Parathyroid adenoma (tissue), 2 donors: ENCODE measurements around the gene ERBB2.

Source experiments
- H2AFZ ChIP-seq: fragments of 300-600 bp; sonication (generic); one replicate; pipeline ENCODE4 v1.7.0; 2017; ENCODE audit warnings: antibody characterized with exemption, mild to moderate bottlenecking
- H3K27ac ChIP-seq: fragments of 300-600 bp; sonication (generic); one replicate; pipeline ENCODE4 v1.7.0; 2017
- H3K27me3 ChIP-seq: fragments of 300-600 bp; sonication (generic); one replicate; pipeline ENCODE4 v1.7.0; 2017; ENCODE audit warnings: low read length; ENCODE audit not compliant: control insufficient read depth, insufficient read depth
- H3K36me3 ChIP-seq: fragments of 300-600 bp; sonication (generic); one replicate; pipeline ENCODE4 v1.7.0; 2017; ENCODE audit warnings: low read length; ENCODE audit not compliant: control insufficient read depth, insufficient read depth
- H3K4me1 ChIP-seq: fragments of 300-600 bp; sonication (generic); one replicate; pipeline ENCODE4 v1.7.0; 2017; ENCODE audit warnings: control low read depth
- H3K4me2 ChIP-seq: fragments of 300-600 bp; sonication (generic); one replicate; pipeline ENCODE4 v1.7.0; 2017; ENCODE audit warnings: low read length
- H3K4me3 ChIP-seq: fragments of 300-600 bp; sonication (generic); one replicate; pipeline ENCODE4 v1.7.0; 2017; ENCODE audit warnings: low read depth, low read length
- H3K79me2 ChIP-seq: fragments of 300-600 bp; sonication (generic); one replicate; pipeline ENCODE4 v1.7.0; 2017; ENCODE audit warnings: control low read depth
- H3K9ac ChIP-seq: fragments of 300-600 bp; sonication (generic); one replicate; pipeline ENCODE4 v1.7.0; 2017; ENCODE audit warnings: mild to moderate bottlenecking
- H3K9me3 ChIP-seq: fragments of 300-600 bp; sonication (generic); one replicate; pipeline ENCODE4 v1.7.0; 2017; ENCODE audit warnings: low read length; ENCODE audit not compliant: control insufficient read depth
- TF ChIP-seq, protein P1 (sequence below): fragments of 300-600 bp; sonication (generic); IDR thresholded peaks from one replicate; pipeline ENCODE4 v1.7.0; 2017; ENCODE audit warnings: antibody characterized with exemption, mild to moderate bottlenecking
- donor health status: primary hyperparathyroidism.

ERBB2 gene

DNA sequence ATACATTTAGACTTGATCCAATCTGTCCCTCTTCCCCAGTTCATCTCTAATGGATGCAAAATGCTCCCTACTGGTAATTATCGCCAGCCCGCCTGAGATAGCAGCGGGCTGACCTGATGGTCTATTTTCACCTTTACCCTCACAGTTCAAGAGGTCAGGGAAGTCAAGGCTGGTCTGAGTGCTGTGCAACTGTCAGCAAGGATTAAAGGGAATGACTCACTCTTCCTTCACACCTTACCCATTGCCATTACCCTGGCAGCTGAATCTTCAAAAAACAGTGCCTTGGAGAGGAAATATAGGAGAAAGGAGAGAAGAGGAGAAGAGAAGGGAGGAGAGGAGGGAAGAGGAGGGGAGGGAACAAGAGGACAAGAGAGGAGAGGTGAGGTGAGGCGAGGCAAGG is 74.2 kb downstream of the ERBB2 start:
- TF ChIP-seq, protein P1, sequence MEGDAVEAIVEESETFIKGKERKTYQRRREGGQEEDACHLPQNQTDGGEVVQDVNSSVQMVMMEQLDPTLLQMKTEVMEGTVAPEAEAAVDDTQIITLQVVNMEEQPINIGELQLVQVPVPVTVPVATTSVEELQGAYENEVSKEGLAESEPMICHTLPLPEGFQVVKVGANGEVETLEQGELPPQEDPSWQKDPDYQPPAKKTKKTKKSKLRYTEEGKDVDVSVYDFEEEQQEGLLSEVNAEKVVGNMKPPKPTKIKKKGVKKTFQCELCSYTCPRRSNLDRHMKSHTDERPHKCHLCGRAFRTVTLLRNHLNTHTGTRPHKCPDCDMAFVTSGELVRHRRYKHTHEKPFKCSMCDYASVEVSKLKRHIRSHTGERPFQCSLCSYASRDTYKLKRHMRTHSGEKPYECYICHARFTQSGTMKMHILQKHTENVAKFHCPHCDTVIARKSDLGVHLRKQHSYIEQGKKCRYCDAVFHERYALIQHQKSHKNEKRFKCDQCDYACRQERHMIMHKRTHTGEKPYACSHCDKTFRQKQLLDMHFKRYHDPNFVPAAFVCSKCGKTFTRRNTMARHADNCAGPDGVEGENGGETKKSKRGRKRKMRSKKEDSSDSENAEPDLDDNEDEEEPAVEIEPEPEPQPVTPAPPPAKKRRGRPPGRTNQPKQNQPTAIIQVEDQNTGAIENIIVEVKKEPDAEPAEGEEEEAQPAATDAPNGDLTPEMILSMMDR: no peak
- Histone ChIP-seq H3K27me3 (no peaks in the 10 kb centered on the region), H3K27ac (no peak overlapping the region)

DNA sequence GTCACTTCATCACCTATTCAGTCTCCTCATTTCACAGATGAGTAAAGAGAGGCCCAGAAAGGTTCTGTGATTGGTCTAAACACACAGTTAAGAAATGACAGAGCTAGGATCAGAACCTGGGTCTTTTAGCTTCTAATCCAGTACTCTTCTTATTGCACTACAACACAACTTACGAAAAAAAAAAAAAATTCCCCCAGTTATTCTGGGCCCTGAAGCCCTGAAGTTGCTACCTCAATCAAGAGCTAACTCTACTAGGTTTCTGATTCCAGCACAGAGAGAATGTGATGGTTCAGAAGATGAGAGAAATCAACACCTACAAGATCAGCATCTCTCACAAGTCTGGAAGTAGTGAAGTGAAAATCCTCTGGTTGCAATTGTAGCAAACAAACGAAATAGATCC is 75.2 kb downstream of the ERBB2 start:
- Histone ChIP-seq H3K27me3 (no peaks in the 10 kb centered on the region), H3K79me2 (no peaks in the 10 kb centered on the region), H2AFZ (no peak overlapping the region), H3K9me3 (no peaks in the 10 kb centered on the region), H3K4me2 (no peak overlapping the region), H3K27ac (no peak overlapping the region), H3K4me3 (no peak overlapping the region), H3K36me3 (no peaks in the 10 kb centered on the region), H3K9ac (no peak overlapping the region), H3K4me1 (peaks cover 3% of the 10 kb centered on the region)
- TF ChIP-seq, protein P1: no peak

More for the DNA sequence above, 74.2 kb downstream of the ERBB2 start:
- H3K9ac ChIP-seq: no peak overlapping the region
- H3K4me3 ChIP-seq: no peak overlapping the region
- H3K9me3 ChIP-seq: no peaks in the 10 kb centered on the region
- H3K4me1 ChIP-seq: peaks cover 8% of the 10 kb centered on the region
- no peak overlapping the region for H2AFZ ChIP-seq
- no peaks in the 10 kb centered on the region for H3K79me2 ChIP-seq
- no peaks in the 10 kb centered on the region for H3K36me3 ChIP-seq
- H3K4me2 ChIP-seq: no peak overlapping the region

DNA sequence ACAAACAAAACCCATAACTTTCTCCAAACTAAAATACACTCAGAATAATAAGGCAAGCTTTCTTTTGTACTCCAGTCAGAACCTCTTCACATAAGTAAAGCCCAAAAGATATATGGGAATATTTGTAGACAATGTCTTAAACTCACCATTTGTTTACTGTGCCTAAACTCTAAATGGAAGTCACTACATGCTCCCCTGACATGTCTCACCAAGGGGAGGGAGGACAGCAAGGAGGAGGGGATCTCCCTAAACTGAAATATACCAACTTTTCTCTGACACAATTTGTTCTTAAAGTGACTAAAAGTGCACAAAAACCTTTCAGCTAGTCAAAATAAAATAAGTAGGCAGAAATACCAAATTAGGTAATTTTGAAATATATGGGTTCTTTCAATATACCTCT is 76.4 kb downstream of the ERBB2 start:
- H3K4me3 ChIP-seq: no peak overlapping the region
- TF ChIP-seq, protein P1: no peak
- no peak overlapping the region for H3K4me2 ChIP-seq
- no peak overlapping the region for H2AFZ ChIP-seq
- no peaks in the 10 kb centered on the region for H3K9me3 ChIP-seq
- H3K36me3 ChIP-seq: no peaks in the 10 kb centered on the region
- H3K9ac ChIP-seq: no peak overlapping the region
- H3K27ac ChIP-seq: no peak overlapping the region
- no peaks in the 10 kb centered on the region for H3K79me2 ChIP-seq
- H3K4me1 ChIP-seq: no peaks in the 10 kb centered on the region
- no peaks in the 10 kb centered on the region for H3K27me3 ChIP-seq

DNA sequence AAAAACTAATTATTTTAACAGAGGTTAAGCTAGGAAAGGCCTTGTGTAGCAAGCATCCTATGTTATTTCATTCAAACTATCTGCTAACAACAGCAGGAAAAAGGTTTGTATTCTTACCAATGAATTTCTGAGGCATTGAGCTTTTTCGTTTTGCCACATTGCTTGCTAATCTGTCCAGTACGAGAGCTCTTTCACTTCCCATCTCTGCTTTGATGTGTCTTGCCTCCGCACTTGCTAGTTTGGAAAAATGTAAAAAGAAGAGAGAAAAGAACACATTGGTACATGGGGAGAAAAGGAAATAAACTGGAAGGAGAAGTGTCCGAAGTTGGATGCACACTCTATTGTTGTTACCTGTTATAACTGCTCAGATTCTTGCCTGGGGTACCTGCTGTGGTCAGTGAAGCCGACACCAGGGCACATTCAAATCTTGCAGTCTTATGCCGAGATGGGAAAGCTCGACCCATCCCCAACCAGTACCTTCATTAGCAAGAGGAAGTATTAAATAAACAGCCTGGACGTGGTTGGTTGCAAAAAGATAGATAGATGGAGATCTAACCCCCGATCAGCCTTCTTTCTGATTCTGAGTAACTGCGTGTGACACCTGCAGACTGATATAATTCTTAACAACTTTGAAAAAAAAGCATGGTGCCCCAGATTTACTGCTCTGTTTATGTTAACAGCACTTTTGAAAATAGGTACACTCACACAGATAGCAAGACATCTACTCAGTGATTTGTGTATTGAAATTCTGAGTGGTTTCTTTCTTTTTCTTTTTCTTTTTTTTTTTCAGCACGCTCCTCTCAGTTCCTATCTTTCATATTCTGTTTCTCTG is 77.9 kb downstream of the ERBB2 start:
- no peak overlapping the region for H3K9ac ChIP-seq
- no peaks in the 10 kb centered on the region for H3K36me3 ChIP-seq
- no peaks in the 10 kb centered on the region for H3K4me1 ChIP-seq
- no peaks in the 10 kb centered on the region for H3K9me3 ChIP-seq
- H3K4me2 ChIP-seq: no peak overlapping the region
- no peak overlapping the region for H2AFZ ChIP-seq
- no peaks in the 10 kb centered on the region for H3K27me3 ChIP-seq
- no peak overlapping the region for H3K27ac ChIP-seq
- H3K4me3 ChIP-seq: no peak overlapping the region
- TF ChIP-seq, protein P1: no peak
- no peaks in the 10 kb centered on the region for H3K79me2 ChIP-seq
